Activated CD4-positive, alpha-beta T cell treated with anti-CD3 and anti-CD28 coated beads, Interleukin-2, amount 10 ng/mL, durations not matched to agents 7 days and 5 days (primary cell): Measurements from ENCODE around the gene INF2. TPM values are rescaled to one million over a fixed set of nuclear protein-coding genes. Genes with fewer than 3 reads are reported as not detected.
"Not testable (repeated sequence)": the region's sequence is repeated elsewhere in the genome, so short reads cannot be mapped to it uniquely, and the experiment has no call there.

Experiments used
- CTCF ChIA-PET: fragments of 350-600 bp; sonication (Branson Sonifier 250); formaldehyde crosslinking; loops from one replicate; lab custom pipeline; 2021; ENCODE audit warnings: antibody characterized with exemption; lab: Charles Lee
- POLR2A ChIA-PET: fragments of 350-600 bp; sonication (Branson Sonifier 250); formaldehyde crosslinking; loops from one replicate; lab custom pipeline; 2021; ENCODE audit warnings: antibody characterized with exemption; lab: Charles Lee
- DNase-seq: peaks from one replicate; pipeline ENCODE4 v3.0.0-alpha.2; 2020
- H3K27ac Mint-ChIP-seq: one replicate; pipeline ENCODE4 v1.8.0; 2021; ENCODE audit warnings: mild to moderate bottlenecking, moderate library complexity, mixed read lengths
- H3K27me3 Mint-ChIP-seq: one replicate; pipeline ENCODE4 v1.8.0; 2021; ENCODE audit warnings: mixed read lengths
- H3K36me3 Mint-ChIP-seq: one replicate; pipeline ENCODE4 v1.8.0; 2021; ENCODE audit warnings: low read depth, mixed read lengths
- H3K4me1 Mint-ChIP-seq: one replicate; pipeline ENCODE4 v1.8.0; 2021; ENCODE audit warnings: mixed read lengths
- H3K4me3 Mint-ChIP-seq: one replicate; pipeline ENCODE4 v1.8.0; 2021; ENCODE audit warnings: mild to moderate bottlenecking, moderate library complexity, mixed read lengths
- H3K9me3 Mint-ChIP-seq: one replicate; pipeline ENCODE4 v1.8.0; 2021; ENCODE audit warnings: mixed read lengths
- total RNA-seq, 2 experiments: library from RNA; stranded (reverse); gene quantifications; one replicate each; pipeline ENCODE4 v1.2.3, GENCODE V29; 2021

Gene INF2
- total RNA-seq, 2 experiments from 2014 or later, result 163 to 171 TPM

- no peaks in the 10 kb centered on the region for H3K9me3 Mint-ChIP-seq
- no peaks in the 10 kb centered on the region for H3K27me3 Mint-ChIP-seq
- ChIA-PET POLR2A (no interaction called here), CTCF (interaction anchor here (1.0 kb wide), 1 partner anchor 24 kb away, joined by 3 read pairs; no protein-coding TSS in a partner anchor)
- no peak overlapping the region for H3K27ac Mint-ChIP-seq
- no peaks in the 10 kb centered on the region for H3K4me1 Mint-ChIP-seq
- no peak for DNase-seq
- H3K4me3 Mint-ChIP-seq, result no peak overlapping the region
- H3K36me3 Mint-ChIP-seq, result no peaks in the 10 kb centered on the region
Observed at GRCh38 chr14:104726600-104727451, 37.4 kb downstream of the INF2 start.

DNA sequence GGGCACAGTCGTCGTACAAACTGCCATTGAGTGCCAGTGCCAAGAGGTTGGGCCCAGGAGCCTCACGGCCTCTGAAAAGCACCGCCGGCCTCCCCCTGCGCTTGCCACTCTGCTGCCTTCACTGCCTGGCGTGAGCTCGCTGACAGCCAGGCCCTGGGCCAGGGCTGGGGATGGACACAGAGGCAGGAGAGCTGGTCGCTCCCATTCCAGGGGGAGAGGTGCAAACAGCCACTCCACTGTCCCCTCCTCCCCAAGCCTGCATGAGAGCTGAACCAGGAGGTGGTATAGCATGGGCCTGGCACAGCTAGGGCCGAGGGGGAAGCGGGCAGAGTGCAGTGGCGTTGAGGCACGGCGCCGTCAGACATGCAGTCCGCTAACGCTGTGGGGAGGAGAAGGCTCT is 39.2 kb downstream of the INF2 start:
- Mint-ChIP-seq H3K4me3 (no peak overlapping the region), H3K27ac (peak overlapping the region; percentile 68), H3K9me3 (no peaks in the 10 kb centered on the region), H3K4me1 (no peaks in the 10 kb centered on the region), H3K36me3 (no peaks in the 10 kb centered on the region), H3K27me3 (no peaks in the 10 kb centered on the region)
- no peak for DNase-seq
- POLR2A ChIA-PET, result no interaction called here
- CTCF ChIA-PET, result no interaction called here

GRCh38 chr14:104729176-104729834 is 39.9 kb downstream of the INF2 start:
- H3K4me3 Mint-ChIP-seq, POLR2A ChIA-PET, H3K4me1 Mint-ChIP-seq: not testable (repeated sequence)

GRCh38 chr14:104729835-104730181 is 40.4 kb downstream of the INF2 start:
- POLR2A ChIA-PET, result no interaction called here
- no peaks in the 10 kb centered on the region for H3K9me3 Mint-ChIP-seq
- H3K4me1 Mint-ChIP-seq, result no peaks in the 10 kb centered on the region
- no peak overlapping the region for H3K4me3 Mint-ChIP-seq
- H3K27me3 Mint-ChIP-seq, result no peaks in the 10 kb centered on the region
- CTCF ChIA-PET, result interaction anchor here (2.2 kb wide), 1 partner anchor 23 kb away, joined by 5 read pairs; the partner anchor contains the start of gene SIVA1
- H3K36me3 Mint-ChIP-seq, result no peaks in the 10 kb centered on the region
- H3K27ac Mint-ChIP-seq, result no peak overlapping the region
- DNase-seq, result no peak

More at GRCh38 chr14:104729176-104729834, 39.9 kb downstream of the INF2 start:
- H3K9me3 Mint-ChIP-seq, H3K27me3 Mint-ChIP-seq, DNase-seq, H3K36me3 Mint-ChIP-seq, CTCF ChIA-PET: not testable (repeated sequence)
- peak overlapping the region; percentile 68 for H3K27ac Mint-ChIP-seq

DNA sequence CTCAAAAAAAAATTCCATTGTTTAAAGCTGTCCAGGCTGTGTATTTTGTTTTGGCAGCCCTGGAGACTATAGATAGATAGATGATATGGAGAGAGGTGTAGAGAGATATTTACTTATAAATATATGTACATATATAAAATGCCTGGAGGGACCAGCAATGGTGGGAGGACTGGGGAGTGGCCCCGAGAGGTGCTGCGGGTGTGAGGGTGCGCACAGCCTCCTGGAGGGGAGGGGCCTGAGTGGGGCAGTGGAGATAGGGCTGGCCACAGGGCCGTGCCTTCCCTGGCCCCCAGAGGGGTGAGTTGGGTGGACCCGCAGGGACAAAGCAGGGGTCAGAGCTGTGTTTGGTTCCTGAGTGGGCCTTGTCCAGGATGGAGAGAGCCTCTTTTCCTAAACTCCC is 41.1 kb downstream of the INF2 start:
- H3K4me3 Mint-ChIP-seq, result no peak overlapping the region
- CTCF ChIA-PET, result interaction anchor here (1.7 to 2.2 kb wide), 2 partner anchors 12 to 22 kb away, joined by 4 to 5 read pairs; partner anchors contain the start of gene SIVA1
- no peaks in the 10 kb centered on the region for H3K27me3 Mint-ChIP-seq
- no peaks in the 10 kb centered on the region for H3K4me1 Mint-ChIP-seq
- no peak for DNase-seq
- H3K36me3 Mint-ChIP-seq, result no peaks in the 10 kb centered on the region
- H3K9me3 Mint-ChIP-seq, result no peaks in the 10 kb centered on the region
- POLR2A ChIA-PET, result no interaction called here
- no peak overlapping the region for H3K27ac Mint-ChIP-seq

- no peaks in the 10 kb centered on the region for H3K27me3 Mint-ChIP-seq
- no peaks in the 10 kb centered on the region for H3K4me1 Mint-ChIP-seq
- no peak for DNase-seq
- H3K36me3 Mint-ChIP-seq, result no peaks in the 10 kb centered on the region
- H3K4me3 Mint-ChIP-seq, result no peak overlapping the region
- H3K27ac Mint-ChIP-seq, result no peak overlapping the region
- POLR2A ChIA-PET, result no interaction called here
- CTCF ChIA-PET, result interaction anchor here (1.7 to 2.2 kb wide), 2 partner anchors 11 to 21 kb away, joined by 4 to 5 read pairs; partner anchors contain the start of gene SIVA1
- H3K9me3 Mint-ChIP-seq, result no peaks in the 10 kb centered on the region
Observed at GRCh38 chr14:104731320-104732294, 42.2 kb downstream of the INF2 start.

DNA sequence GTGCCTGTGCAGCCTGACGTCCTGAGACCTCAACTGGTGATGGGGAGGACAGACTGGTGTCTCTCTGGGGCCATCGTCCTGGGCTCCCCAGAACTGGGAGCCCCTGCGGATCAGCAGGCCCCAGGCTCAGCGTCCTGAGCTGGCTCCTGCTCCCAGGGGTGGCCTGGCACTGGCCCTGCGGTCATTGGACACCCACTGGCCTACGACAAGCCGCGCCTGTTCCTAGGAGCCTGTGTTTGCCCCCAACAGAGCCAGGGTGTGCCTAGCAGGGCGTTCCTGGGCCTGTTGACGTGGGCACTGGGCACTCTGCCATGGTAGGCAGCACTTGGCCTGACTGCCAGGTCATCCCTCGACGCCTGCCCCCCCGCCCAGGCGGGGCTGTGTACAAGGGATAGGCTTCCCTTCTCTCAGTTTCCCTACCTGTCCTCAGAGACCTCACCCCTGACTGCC is 43.0 kb downstream of the INF2 start:
- no peak for DNase-seq
- Mint-ChIP-seq H3K4me3 (no peak overlapping the region), H3K9me3 (no peaks in the 10 kb centered on the region), H3K4me1 (no peaks in the 10 kb centered on the region), H3K36me3 (no peaks in the 10 kb centered on the region), H3K27me3 (no peaks in the 10 kb centered on the region), H3K27ac (no peak overlapping the region)
- CTCF ChIA-PET, result no interaction called here
- POLR2A ChIA-PET, result no interaction called here

- POLR2A ChIA-PET, result no interaction called here
- Mint-ChIP-seq H3K27me3 (no peaks in the 10 kb centered on the region), H3K4me1 (no peaks in the 10 kb centered on the region), H3K4me3 (no peak overlapping the region), H3K27ac (no peak overlapping the region), H3K36me3 (no peaks in the 10 kb centered on the region), H3K9me3 (no peaks in the 10 kb centered on the region)
- DNase-seq, result no peak
- CTCF ChIA-PET, result interaction anchor here (1.1 to 2.2 kb wide), 2 partner anchors 10 kb away, joined by 3 to 6 read pairs; partner anchors contain the start of gene ADSS1
Observed at GRCh38 chr14:104732931-104733681, 43.7 kb downstream of the INF2 start.

DNA sequence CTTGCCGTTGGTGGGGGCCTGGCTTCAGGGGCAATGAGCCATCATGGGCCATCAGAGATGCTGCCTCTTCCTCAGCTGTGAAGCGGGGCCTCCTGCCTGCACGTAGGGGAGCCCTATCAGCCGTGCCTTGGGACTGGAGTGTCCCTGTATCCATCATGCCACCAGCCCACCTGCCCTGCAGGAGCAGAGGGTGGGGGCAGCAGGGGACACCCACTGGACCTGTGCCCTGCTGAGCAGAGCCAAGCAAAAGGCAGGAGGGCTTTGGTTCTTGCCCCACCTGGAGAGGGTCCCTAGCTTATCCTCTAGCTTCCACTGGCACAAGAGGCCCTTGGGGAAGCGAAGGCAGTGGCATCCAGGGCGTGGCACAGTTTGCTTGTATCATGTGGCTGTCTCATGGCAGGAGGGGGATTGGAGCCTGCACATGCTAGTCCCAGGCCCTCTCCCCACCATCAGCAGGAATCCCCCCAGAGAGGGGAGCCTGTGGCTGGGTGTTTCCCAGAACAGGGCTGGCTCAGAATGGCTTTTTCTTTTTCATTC is 44.7 kb downstream of the INF2 start:
- no peak for DNase-seq
- H3K27me3 Mint-ChIP-seq, result no peaks in the 10 kb centered on the region
- no peak overlapping the region for H3K4me3 Mint-ChIP-seq
- POLR2A ChIA-PET, result no interaction called here
- H3K36me3 Mint-ChIP-seq, result no peaks in the 10 kb centered on the region
- no peaks in the 10 kb centered on the region for H3K9me3 Mint-ChIP-seq
- no peak overlapping the region for H3K27ac Mint-ChIP-seq
- CTCF ChIA-PET, result interaction anchor here (1.1 to 2.2 kb wide), 2 partner anchors 9 to 11 kb away, joined by 3 to 6 read pairs; partner anchors contain the start of gene ADSS1
- H3K4me1 Mint-ChIP-seq, result no peaks in the 10 kb centered on the region

GRCh38 chr14:104734601-104734990 is 45.2 kb downstream of the INF2 start:
- H3K9me3 Mint-ChIP-seq, result no peaks in the 10 kb centered on the region
- POLR2A ChIA-PET, result no interaction called here
- no peaks in the 10 kb centered on the region for H3K4me1 Mint-ChIP-seq
- CTCF ChIA-PET, result interaction anchor here (2.2 kb wide), 1 partner anchor 11 kb away, joined by 6 read pairs; the partner anchor contains the start of gene ADSS1
- H3K27me3 Mint-ChIP-seq, result no peaks in the 10 kb centered on the region
- H3K36me3 Mint-ChIP-seq, result no peaks in the 10 kb centered on the region
- no peak overlapping the region for H3K4me3 Mint-ChIP-seq
- no peak overlapping the region for H3K27ac Mint-ChIP-seq
- DNase-seq, result no peak

GRCh38 chr14:104734991-104735779 is 45.8 kb downstream of the INF2 start:
- Mint-ChIP-seq H3K9me3 (no peaks in the 10 kb centered on the region), H3K27ac (no peak overlapping the region), H3K27me3 (no peaks in the 10 kb centered on the region), H3K4me3 (no peak overlapping the region), H3K4me1 (no peaks in the 10 kb centered on the region), H3K36me3 (no peaks in the 10 kb centered on the region)
- POLR2A ChIA-PET, result no interaction called here
- no peak for DNase-seq
- CTCF ChIA-PET, result interaction anchor here (2.2 kb wide), 1 partner anchor 12 kb away, joined by 6 read pairs; the partner anchor contains the start of gene ADSS1
